DLD1 (cell line): Measurements from ENCODE around the gene SLC29A4.
"Not testable (repeated sequence)": the region's sequence is repeated elsewhere in the genome, so short reads cannot be mapped to it uniquely, and the experiment has no call there.

Experiments used
- in situ Hi-C: cut with HindIII; loops from 2 replicates; pipeline ENCODE4 v1.10.0; 2017; ENCODE audit warnings: low sequenced_read_pairs

Gene SLC29A4

GRCh38 chr7:5282543-5283316 lies at the start of gene SLC29A4:
Gene SLC29A4, plus strand, starts transcription at chr7:5282943. Its CDS starts 4,874 bp downstream, at chr7:5287817.
- in situ Hi-C loops, result no loop called here

GRCh38 chr7:5234852-5235831 lies 47.6 kb upstream of the SLC29A4 start:
- in situ Hi-C loops, result no loop called here

GRCh38 chr7:5237286-5237685 lies 45.5 kb upstream of the SLC29A4 start:
- in situ Hi-C loops, result no loop called here

GRCh38 chr7:5238500-5238899 lies 44.2 kb upstream of the SLC29A4 start:
- in situ Hi-C loops, result no loop called here

GRCh38 chr7:5243261-5243660 lies 39.5 kb upstream of the SLC29A4 start:
- in situ Hi-C loops, result no loop called here

- in situ Hi-C loops, result no loop called here
Observed at GRCh38 chr7:5248201-5248885, 34.4 kb upstream of the SLC29A4 start.

- in situ Hi-C loops, result not testable (repeated sequence)
Observed at GRCh38 chr7:5250787-5251186, 32.0 kb upstream of the SLC29A4 start.

- in situ Hi-C loops, result not testable (repeated sequence)
Observed at GRCh38 chr7:5253529-5253928, 29.2 kb upstream of the SLC29A4 start.

GRCh38 chr7:5254371-5254770 lies 28.4 kb upstream of the SLC29A4 start:
- in situ Hi-C loops, result not testable (repeated sequence)

- in situ Hi-C loops, result no loop called here
Observed at GRCh38 chr7:5255832-5256231, 26.9 kb upstream of the SLC29A4 start.

GRCh38 chr7:5260530-5261068 lies 22.1 kb upstream of the SLC29A4 start:
- in situ Hi-C loops, result not testable (repeated sequence)

- in situ Hi-C loops, result not testable (repeated sequence)
Observed at GRCh38 chr7:5263066-5263465, 19.7 kb upstream of the SLC29A4 start.

GRCh38 chr7:5265320-5266190 lies 17.2 kb upstream of the SLC29A4 start:
- in situ Hi-C loops, result no loop called here

GRCh38 chr7:5266191-5267028 lies 16.3 kb upstream of the SLC29A4 start:
- in situ Hi-C loops, result no loop called here

GRCh38 chr7:5267829-5268228 lies 14.9 kb upstream of the SLC29A4 start:
- in situ Hi-C loops, result not testable (repeated sequence)

GRCh38 chr7:5269992-5270657 lies 12.6 kb upstream of the SLC29A4 start:
- in situ Hi-C loops, result not testable (repeated sequence)

- in situ Hi-C loops, result no loop called here
Observed at GRCh38 chr7:5270788-5271187, 12.0 kb upstream of the SLC29A4 start.

- in situ Hi-C loops, result not testable (repeated sequence)
Observed at GRCh38 chr7:5273831-5274405, 8.8 kb upstream of the SLC29A4 start.
